NK-92 treated with Interleukin-12 subunit alpha and Interleukin-12 subunit beta, amount 100 ng/mL, for 24 hours (cell line): ENCODE results near the gene LSM2.

Experiments used
- DNase-seq: peaks from one replicate; lab custom pipeline; 2025; lab: John Stamatoyannopoulos, UW

LSM2 gene

DNA sequence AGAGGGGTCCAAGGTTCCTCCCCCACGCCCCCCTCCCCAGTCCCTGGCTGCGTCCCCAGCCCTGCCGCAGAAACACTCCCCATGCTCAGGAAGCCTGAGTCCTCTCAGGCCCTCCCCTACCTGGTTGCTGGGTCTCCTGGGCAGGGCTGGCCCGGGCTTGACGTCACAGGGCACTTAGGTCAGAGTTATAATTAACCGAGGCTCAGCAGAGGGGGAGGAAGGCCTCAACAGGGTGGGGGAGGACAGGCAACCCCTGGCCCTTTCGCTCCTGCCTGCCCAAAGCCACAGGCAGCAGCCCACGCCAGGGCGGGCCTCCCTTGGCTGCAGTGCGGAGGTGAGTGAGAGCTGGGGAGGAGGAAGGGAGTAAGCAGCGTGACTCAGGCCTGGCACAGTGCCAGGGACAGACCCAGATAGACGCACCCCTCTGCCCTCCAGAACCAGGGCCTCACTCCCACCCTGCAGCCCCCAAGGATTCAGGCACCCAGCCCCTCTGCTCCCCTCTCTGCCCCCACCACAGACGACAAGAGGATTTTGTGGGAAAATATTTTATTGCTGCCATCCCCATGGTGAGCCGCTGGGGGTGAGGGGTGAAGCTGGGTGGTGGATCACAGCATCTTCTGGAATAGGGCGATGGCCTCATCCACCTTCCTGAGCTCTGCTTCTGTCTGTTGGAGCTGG, 29.6 kb downstream of the LSM2 start, which contains the start of gene VWA7:
Gene VWA7 (minus strand): TSS at position 340 of the 678 bp plus-strand sequence. CDS start 549 bp downstream, outside the sequence.
- DNase-seq = no peak

DNA sequence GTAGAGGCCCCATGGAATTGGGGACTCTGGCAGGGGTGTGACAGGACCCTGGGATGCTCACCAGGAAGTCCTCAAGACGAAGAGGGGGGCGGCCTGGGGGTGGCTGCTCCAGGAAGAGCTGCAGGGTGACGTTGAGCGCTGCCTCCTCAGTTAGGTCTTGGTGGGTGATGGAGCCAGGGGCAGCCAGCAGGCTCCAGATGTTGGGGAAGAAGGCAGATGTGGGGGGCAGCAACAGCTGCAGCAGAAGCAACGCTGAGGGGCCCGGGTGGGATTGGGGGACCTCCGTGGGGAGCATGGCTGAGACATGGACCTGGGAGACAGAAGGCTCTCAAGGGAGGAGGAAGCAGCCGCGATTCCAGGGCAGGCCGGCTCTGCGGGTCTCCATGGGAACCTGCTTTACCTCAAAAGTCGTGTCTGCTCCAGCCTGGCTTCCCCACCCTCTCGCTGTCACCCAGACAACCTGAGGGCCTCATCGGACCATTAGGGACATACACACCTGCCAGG, 30.2 kb downstream of the LSM2 start:
- DNase-seq = no peak

DNA sequence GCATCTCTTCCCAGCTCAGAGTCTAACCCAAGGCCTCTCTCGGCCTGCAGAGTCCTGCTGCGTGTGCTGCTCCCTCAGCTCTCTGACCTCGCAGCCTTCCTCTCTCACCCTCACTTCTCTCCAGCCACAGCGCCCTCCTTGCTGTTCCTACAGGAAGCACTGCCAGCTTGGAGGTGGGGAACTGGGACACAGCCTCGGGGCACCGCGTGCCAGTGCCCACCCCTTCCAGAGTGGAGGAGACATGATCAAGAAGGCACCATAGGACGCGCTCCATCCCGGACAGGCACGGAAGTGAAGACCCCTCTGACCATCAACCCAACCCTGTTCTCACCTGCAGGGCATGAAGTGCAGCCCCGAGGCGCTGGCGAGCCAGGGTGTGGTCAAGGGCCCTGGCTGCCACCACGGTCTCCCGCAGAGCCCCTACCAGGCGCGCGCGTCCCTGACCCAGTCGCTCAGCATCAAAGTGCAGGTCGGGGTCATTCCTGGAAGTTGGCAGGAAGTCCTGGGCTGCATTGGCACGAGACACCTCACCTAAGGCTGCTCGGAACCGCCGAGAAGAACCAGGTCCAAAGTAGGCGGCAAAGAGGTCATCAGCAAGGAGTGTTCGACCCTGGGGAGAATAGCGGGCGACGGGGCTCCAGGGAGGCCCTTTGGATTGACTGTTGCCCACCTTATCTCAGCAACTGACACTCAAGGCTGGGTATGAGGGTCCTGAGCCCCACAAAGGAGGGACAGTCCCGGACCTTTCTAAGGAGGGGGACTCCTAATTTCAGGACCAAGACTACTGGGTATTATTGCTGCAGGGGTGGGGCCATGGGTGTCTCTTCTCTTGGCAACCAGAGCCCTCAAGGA, 30.9 kb downstream of the LSM2 start:
- DNase-seq = no peak

DNA sequence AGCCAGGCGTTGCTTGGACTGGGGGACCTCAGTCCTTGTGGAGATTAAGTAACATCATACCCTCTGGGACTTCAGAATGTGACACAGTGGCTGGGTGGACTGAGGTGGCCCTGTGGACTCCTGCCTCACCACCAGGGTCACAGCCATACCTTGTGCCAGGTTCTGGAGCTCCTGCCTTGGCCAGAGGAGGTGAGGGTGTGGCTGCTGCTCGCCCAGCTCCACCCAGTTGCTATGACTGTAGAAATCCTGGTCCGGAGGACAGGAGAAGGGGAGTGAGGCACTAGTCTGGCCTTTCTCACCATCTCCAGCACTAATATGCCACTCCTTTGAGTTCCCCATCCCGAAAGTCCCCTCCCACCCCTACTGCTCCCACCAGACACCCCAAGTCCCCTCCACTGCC, 31.6 kb downstream of the LSM2 start:
- DNase-seq = no peak

DNA sequence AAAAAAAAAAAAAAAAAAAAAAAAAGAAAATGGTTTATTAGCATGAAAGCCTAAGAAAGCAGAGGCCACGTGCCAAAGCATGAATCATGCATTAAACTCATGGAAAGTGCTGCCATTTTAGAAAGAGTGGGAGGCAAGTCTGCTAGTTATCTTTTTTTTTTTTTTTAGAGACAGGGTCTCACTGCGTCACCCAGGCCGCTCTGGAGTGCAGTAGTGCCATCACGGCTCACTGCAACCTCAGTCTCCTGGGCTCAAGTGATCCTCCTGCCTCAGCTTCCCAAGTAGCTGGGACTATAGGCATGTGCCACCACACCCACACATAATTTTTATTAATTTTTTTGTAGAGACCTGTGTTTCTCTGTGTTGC, 34.8 kb downstream of the LSM2 start:
- no peak for DNase-seq

DNA sequence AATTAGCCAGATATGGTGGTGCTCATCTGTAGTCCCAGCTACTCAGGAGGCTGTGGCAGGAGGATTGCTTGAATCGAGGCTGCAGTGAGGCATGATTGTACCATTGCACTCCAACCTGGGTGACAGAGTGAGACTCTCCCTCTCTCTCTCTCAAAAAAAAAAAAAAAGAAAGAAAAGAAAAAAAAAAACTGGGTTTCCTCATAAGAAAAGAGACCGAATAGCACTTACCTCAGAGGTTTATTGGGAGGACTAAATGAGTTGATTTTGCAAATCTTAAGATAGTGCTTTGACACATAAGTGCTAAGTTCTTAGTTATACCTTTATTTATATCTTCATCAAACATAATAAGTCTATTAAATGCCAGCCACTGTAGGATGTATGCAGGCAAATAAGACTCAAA, 35.9 kb downstream of the LSM2 start:
- no peak for DNase-seq

DNA sequence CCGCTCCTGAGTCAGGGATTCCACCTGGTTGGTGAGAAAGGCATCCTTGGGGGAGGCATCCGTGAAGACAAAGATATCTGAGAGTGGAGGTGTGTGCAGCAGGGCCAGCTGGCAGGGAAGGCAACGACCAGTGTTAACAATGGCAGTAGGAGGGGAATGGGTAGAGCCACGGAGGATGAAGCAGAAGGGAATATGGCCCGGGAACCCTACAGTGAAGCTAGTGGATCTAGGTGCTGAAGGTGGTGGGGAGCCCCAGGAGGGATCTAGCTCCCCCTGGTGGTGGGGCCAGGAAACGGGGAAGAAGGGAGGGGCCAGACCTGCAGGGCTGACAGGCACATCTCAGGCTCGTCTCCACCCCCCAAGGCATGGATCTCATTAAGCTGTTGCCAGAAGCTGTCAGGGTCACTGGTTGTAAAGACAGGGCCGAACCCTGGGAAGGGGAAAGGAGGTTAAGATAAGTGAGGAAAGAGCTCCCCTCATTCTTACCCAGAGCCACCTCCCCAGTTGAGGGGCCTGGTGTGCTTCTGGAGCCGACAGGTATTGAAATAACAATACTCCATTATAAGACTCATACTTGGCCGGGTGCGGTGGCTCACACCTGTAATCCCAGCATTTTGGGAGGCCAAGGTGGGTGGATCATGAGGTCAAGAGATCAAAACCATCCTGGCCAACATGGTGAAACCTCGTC, 36.9 kb downstream of the LSM2 start:
- DNase-seq = peak; percentile 45

DNA sequence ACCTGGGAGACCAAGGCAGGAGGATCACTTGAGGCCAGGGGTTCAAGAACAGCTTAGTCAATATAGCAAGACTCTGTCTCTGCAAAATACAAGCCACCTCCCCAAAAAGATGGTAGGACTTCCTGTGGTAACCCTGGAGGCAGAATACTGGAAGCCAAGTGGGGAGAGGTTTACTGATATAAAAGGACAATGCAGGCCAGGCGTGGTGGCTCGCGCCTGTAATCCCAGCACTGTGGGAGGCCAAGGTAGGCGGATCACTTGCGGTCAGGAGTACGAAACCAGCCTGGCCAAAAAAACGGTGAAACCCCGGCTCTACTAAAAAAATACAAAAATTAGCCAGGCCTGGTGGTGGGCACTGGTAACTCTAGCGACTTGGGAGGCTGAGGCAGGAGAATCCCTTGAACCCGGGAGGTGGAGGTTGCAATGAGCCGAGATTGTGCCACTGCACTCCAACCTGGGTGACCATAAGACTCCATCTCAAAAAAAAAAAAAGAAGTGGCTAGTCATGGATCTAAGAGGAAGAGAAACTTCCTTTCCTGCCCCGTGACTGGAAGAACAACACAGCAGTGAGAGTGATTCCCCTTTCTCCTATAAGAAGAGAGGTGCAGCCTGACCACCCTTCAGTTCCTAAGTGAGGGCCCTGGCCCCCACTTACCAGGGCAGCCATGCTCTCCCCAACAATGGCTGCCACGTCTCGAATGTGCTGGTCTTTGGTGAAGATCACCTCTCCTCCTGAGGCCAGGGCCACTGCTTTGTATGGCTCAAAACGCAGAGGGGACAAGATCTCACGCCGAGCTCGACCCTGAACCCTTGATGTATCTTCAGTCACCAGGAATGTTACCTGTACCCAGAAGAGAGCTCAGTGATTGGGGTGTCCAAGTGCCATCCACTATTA, 38.2 kb downstream of the LSM2 start:
- DNase-seq = no peak

DNA sequence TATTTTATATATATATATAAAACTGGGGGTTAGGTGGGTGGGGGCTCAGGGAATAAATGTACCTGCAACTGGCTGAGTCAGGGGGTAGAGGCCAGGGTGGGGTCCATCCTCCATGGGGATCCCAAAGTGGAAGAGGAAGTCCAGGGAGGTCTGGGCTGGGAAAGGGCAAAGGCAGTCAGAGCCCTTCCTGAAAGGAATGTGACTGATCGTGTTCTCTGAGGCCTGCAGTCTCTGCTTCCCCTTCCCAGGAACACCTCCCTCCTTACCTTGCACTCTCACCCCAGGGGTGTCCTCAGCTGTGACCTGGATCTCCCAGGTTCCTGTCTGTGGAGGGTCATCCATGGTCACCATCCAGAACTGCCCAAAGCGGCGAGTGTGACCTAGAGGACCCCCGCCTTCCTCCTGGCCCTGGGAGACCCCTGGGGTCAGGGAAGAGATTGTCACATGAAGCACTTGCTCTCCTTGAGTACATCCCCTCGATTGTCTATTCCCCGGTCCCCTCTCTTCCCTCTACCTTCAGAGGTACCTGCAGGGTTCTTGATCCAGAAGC, 39.6 kb downstream of the LSM2 start:
- DNase-seq = no peak

DNA sequence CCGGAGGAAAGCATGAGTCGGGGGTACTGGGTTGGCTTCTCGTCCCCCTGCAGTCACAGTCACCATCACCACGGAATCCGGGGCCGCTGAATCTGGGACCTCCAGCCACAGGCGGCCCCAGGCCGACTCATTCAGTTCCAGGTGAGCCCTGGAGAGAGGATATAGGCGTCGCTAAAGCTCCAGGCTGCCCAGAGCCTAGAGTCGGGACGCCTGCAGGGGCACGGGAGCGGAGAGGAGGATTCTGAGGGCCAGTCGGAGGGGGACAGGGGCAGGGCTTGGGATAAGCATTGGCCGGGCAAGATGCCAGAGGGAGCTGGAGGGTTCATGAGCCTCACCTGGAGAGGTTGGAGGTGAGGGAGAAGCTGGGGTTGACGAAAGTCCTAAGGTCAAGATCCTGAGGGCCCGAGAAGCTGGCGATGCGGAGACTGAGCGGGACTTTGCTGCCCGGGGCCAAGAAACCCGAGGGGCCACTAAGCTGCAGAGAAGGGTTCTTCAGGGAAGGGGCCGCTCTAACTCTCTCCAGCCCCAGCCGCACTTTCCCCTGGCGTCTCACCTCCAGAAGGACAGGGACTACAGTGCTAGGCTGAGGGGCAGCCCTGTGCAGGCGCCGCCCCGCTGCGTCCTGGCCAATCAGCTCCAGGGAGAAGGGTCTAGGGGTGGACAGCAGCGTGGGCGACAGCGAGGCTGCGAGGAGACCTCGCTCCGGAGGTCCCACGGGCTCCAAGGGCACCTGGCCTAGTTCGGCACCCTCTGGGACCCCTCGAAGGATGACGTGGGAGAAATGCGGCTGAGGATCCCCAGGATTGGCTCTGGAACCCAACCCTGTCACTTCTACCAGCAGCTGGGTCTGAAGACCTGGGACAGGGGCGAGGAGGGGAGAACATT, 40.6 kb downstream of the LSM2 start:
- no peak for DNase-seq

DNA sequence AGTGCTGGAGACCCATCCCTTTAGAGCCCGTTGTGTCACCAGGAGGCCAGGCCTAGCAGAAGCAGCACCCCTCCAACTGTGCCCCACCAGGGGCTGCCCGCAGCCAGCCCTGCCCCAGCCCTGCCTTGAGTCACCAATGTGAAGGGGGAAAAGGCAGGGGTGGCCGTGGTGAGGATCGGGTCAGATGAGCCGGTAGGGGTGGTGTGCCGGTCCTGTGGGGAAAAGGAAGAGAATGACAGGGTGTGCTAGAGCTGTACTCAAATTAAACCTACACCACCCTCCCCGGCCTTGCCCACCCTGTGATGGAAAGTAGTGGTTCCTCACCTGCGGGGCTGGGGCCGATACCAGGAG, 41.2 kb downstream of the LSM2 start:
- DNase-seq = no peak

DNA sequence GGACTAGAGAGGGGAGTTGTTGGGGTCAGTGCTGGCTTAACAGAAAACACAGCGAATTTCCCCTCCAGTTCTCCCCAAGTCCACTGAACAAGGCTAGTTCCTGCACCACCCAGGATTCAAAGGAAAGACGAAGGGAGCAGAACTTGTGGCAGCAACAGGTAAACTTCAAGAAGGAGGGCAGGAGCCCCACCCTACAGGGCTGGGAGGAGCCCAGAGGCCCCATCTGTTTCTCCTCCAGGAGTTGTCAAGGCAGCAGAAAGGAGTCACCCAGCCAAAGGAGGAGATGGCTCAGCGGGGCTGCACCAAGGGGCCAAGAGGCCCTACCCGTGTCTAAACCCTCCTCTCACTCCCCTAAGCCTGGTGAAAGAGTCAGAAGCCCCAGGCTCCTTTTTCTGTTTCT, 42.6 kb downstream of the LSM2 start:
- no peak for DNase-seq

DNA sequence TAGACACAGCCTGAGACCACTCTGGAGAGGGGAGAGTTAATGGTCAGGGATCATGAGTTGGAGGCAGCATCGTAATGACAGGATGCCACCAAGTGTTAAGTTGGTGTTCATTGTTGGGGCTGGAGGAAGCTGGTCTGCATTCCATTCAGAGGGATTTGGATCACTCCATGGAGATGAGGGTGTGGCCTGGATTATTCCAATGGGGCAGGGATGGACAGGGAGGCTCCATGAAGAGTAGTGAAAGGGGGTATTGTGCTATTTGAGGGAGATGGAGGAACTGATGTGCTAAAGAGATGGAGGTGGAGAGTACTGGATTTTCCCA, 43.2 kb downstream of the LSM2 start:
- no peak for DNase-seq

DNA sequence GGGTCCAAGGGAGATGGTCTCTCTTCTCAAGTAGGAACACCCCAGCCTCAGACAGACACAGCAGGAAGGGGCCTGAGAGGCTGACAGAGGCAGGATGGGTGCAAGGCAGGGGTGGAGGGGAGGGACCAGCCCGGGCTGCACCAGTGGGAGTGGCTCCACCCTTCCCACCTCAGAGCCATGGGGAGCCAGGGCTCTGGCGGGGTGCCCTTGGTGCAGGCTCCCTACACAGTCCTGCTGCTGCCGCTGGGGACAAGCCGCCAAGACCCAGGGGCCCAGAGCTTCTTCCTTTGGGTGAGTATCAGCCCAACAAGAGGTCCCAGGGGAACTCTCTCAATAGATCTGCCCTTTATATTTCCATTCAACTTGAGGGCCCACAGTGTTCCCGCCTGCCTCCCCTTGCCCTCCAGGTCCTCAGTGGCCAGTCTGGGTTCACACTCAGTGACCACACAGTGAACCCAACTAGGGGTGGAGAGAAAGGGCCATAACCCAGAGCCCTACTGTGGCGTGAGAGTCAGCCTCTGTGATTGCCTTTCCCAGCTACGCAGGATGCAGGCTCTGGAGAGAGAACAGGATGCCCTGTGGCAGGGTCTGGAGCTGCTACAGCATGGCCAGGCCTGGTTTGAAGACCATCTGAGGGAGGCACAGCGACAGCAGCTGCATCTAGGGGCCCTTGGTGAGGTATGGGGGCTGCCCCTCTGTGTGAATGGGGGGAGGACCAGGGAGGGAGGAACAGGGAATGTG, 43.7 kb downstream of the LSM2 start:
- DNase-seq = no peak

DNA sequence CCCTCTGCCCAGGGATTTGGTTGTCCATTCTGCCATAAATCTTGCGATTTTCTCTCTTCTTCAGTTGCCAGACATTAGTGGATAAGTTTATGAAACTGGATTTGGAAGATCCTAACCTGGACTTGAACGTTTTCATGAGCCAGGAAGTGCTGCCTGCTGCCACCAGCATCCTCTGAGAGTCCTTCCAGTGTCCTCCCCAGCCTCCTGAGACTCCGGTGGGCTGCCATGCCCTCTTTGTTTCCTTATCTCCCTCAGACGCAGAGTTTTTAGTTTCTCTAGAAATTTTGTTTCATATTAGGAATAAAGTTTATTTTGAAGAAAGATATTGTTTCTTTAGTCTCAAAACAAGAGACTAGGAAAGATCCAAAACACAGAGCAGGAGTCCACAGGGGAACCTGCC, 44.4 kb downstream of the LSM2 start, which contains the start of gene SAPCD1:
Gene SAPCD1 (plus strand): TSS at position 301 of the 400 bp plus-strand sequence. CDS start 399 bp downstream, outside the sequence.
- DNase-seq = no peak

DNA sequence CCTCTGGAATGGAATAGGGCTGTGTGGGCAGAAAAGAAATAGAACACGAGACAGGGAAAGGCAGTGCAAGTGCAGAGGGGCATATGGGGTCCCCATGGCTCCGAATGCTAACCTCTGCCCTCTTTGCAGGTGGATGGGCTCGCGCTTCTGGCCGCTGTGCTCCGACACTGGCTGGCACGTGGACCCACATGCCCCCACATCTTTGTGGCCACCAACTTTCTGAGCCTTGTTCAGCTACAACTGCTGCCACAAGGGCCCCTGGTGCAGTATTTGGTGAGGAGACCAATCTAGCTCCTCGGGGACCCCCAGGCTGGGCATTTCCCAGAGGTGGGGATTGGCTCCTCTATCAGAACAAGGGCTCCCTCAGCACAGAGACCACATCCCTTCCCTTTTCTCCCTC, 45.4 kb downstream of the LSM2 start:
- DNase-seq = no peak

DNA sequence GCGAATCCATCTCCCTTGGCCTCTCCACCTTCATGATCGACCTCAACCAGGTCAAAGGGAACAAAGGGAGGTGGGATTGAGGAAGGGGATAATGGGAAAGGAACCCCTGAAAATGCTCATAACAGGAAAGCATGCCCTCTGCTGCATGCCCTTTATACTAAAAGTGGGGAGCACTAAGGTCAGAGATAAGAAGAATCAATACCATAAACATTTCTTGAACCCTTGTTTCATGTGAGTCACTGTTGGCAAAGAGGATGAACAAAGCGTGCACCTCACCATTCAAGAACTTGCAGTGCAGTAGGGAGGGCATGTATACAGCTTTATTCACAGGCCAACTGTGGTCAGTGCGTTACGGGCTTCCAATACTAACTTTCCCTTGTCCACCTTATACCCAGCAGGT, 46.0 kb downstream of the LSM2 start:
- DNase-seq = no peak

DNA sequence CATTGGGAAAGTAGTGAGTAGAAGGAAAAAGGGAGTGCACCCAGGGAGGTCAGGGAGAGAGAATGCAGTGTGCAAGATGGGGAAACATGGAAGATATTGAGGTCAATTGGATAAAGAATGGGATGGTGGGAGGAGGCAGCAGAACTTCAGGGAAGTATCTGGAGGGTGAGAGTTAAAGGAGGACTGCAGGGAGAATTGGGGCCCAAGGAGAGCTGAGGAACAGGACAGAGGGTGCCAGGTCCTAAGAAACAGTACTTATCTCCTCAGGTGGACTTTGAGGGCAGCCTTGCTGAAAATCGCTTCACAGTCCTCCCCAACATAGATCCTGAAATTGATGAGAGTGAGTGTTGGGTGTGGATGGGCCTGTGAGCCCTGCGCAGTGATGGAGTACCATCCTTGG, 48.5 kb downstream of the LSM2 start:
- DNase-seq = no peak

DNA sequence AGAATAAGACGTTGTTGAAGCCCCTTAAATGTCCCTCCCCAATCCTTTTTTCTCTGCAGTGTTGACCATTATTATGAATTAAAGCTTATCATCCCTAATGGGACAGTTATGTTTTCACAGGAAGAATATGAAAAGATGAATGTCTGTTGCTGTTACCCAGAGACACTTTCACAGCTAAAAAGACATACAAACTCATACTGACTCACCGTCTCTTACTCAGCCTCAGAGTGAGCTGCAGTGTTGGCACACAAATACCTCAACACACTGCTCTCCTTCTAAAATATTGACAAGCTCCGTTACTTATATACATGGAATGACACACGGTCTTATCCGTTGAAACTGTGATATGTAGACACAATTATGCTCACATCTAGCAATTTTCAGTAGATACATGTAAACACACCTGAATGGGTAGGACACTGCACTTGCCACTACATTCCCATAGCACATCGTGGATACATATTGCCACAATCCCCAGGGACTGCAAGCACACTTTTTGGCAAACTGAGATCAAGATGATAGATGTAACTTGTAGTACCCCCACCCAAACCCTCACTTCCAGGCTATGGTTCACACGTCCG, 53.9 kb downstream of the LSM2 start:
- DNase-seq = no peak
